ENCODE results near the gene PLEKHN1.

The PLEKHN1 gene

GRCh38 chr1:950268-950667 is 16.0 kb upstream of the PLEKHN1 start:
- peaks cover 10% of the 10 kb centered on the region for H3K4me1 ChIP-seq
- H3K27ac ChIP-seq = no peak overlapping the region
- TF ChIP-seq Cebpa-rat (IDR thresholded peaks at IDR 0.05) = no peak
- H3K9me3 ChIP-seq = no peaks in the 10 kb centered on the region
- H3K9ac ChIP-seq = no peak overlapping the region
- H3K4me2 ChIP-seq = no peak overlapping the region
- H3K4me3 ChIP-seq = no peak overlapping the region
- peaks cover 100% of the 10 kb centered on the region for H3K36me3 ChIP-seq
- H3K27me3 ChIP-seq = no peaks in the 10 kb centered on the region
- H4K20me1 ChIP-seq = peaks cover 99% of the 10 kb centered on the region

- H3K9ac ChIP-seq = no peak overlapping the region
- no peaks in the 10 kb centered on the region for H3K27me3 ChIP-seq
- H3K4me2 ChIP-seq = no peak overlapping the region
- peaks cover 10% of the 10 kb centered on the region for H3K4me1 ChIP-seq
- no peak overlapping the region for H3K27ac ChIP-seq
- H3K4me3 ChIP-seq = no peak overlapping the region
- no peaks in the 10 kb centered on the region for H3K9me3 ChIP-seq
- peaks cover 100% of the 10 kb centered on the region for H3K36me3 ChIP-seq
- H4K20me1 ChIP-seq = peaks cover 99% of the 10 kb centered on the region
- no peak for TF ChIP-seq Cebpa-rat (IDR thresholded peaks at IDR 0.05)
Observed at GRCh38 chr1:950881-951280, 15.4 kb upstream of the PLEKHN1 start.

GRCh38 chr1:951364-951763 is 14.9 kb upstream of the PLEKHN1 start:
- peaks cover 100% of the 10 kb centered on the region for H3K36me3 ChIP-seq

GRCh38 chr1:952201-952600 is 14.1 kb upstream of the PLEKHN1 start:
- no peak for TF ChIP-seq Cebpa-rat (IDR thresholded peaks at IDR 0.05)
- Histone ChIP-seq H3K4me2 (no peak overlapping the region), H3K27me3 (no peaks in the 10 kb centered on the region), H3K27ac (no peak overlapping the region), H3K4me1 (peaks cover 20% of the 10 kb centered on the region), H3K9me3 (no peaks in the 10 kb centered on the region), H4K20me1 (peaks cover 99% of the 10 kb centered on the region), H3K4me3 (no peak overlapping the region), H3K9ac (no peak overlapping the region), H3K36me3 (peaks cover 100% of the 10 kb centered on the region)

More at GRCh38 chr1:951364-951763, 14.9 kb upstream of the PLEKHN1 start:
- Histone ChIP-seq H3K27ac (no peak overlapping the region), H3K4me1 (peaks cover 12% of the 10 kb centered on the region), H3K4me2 (no peak overlapping the region), H3K9ac (no peak overlapping the region), H3K4me3 (no peak overlapping the region), H3K27me3 (no peaks in the 10 kb centered on the region), H3K9me3 (no peaks in the 10 kb centered on the region), H4K20me1 (peaks cover 99% of the 10 kb centered on the region)
- TF ChIP-seq Cebpa-rat (IDR thresholded peaks at IDR 0.05) = no peak

- TF ChIP-seq Cebpa-rat (IDR thresholded peaks at IDR 0.05) = no peak
- no peak overlapping the region for H3K4me3 ChIP-seq
- peaks cover 24% of the 10 kb centered on the region for H3K4me1 ChIP-seq
- H4K20me1 ChIP-seq = peaks cover 99% of the 10 kb centered on the region
- H3K9ac ChIP-seq = no peak overlapping the region
- no peaks in the 10 kb centered on the region for H3K9me3 ChIP-seq
- H3K36me3 ChIP-seq = peaks cover 100% of the 10 kb centered on the region
- H3K27me3 ChIP-seq = no peaks in the 10 kb centered on the region
- H3K4me2 ChIP-seq = no peak overlapping the region
- H3K27ac ChIP-seq = no peak overlapping the region
Observed at GRCh38 chr1:952603-953002, 13.7 kb upstream of the PLEKHN1 start.

- H3K4me1 ChIP-seq = peaks cover 33% of the 10 kb centered on the region
- no peak overlapping the region for H3K4me2 ChIP-seq
- no peak overlapping the region for H3K9ac ChIP-seq
- peaks cover 89% of the 10 kb centered on the region for H3K36me3 ChIP-seq
- H3K27ac ChIP-seq = no peak overlapping the region
- no peaks in the 10 kb centered on the region for H3K9me3 ChIP-seq
- TF ChIP-seq Cebpa-rat (IDR thresholded peaks at IDR 0.05) = no peak
- H3K27me3 ChIP-seq = no peaks in the 10 kb centered on the region
- peaks cover 99% of the 10 kb centered on the region for H4K20me1 ChIP-seq
- no peak overlapping the region for H3K4me3 ChIP-seq
Observed at GRCh38 chr1:953524-954320, 12.6 kb upstream of the PLEKHN1 start.

GRCh38 chr1:954927-955326 is 11.4 kb upstream of the PLEKHN1 start:
- peaks cover 90% of the 10 kb centered on the region for H4K20me1 ChIP-seq
- H3K36me3 ChIP-seq = peaks cover 77% of the 10 kb centered on the region
- peaks cover 6% of the 10 kb centered on the region; the same call in 1 of the 2 replicates for H3K27me3 ChIP-seq

GRCh38 chr1:955474-955873 is 10.8 kb upstream of the PLEKHN1 start:
- Histone ChIP-seq H3K9me3 (no peaks in the 10 kb centered on the region), H3K9ac (no peak overlapping the region), H3K27me3 (peaks cover 6% of the 10 kb centered on the region; the same call in 1 of the 2 replicates), H3K4me2 (no peak overlapping the region), H3K36me3 (peaks cover 71% of the 10 kb centered on the region), H4K20me1 (peaks cover 84% of the 10 kb centered on the region), H3K27ac (no peak overlapping the region), H3K4me3 (no peak overlapping the region), H3K4me1 (peaks cover 44% of the 10 kb centered on the region)
- TF ChIP-seq Cebpa-rat (IDR thresholded peaks at IDR 0.05) = no peak

More at GRCh38 chr1:954927-955326, 11.4 kb upstream of the PLEKHN1 start:
- H3K4me3 ChIP-seq = no peak overlapping the region
- peaks cover 41% of the 10 kb centered on the region for H3K4me1 ChIP-seq
- H3K27ac ChIP-seq = no peak overlapping the region
- H3K9ac ChIP-seq = no peak overlapping the region
- H3K9me3 ChIP-seq = no peaks in the 10 kb centered on the region
- H3K4me2 ChIP-seq = no peak overlapping the region
- TF ChIP-seq Cebpa-rat (IDR thresholded peaks at IDR 0.05) = no peak

- Histone ChIP-seq H3K4me1 (peaks cover 50% of the 10 kb centered on the region), H3K27ac (no peak overlapping the region), H3K4me2 (peak overlapping the region; percentile 87), H3K9ac (no peak overlapping the region), H3K27me3 (peaks cover 6% of the 10 kb centered on the region; the same call in 1 of the 2 replicates), H3K9me3 (no peaks in the 10 kb centered on the region), H3K4me3 (no peak overlapping the region), H3K36me3 (peaks cover 60% of the 10 kb centered on the region), H4K20me1 (peaks cover 78% of the 10 kb centered on the region)
- no peak for TF ChIP-seq Cebpa-rat (IDR thresholded peaks at IDR 0.05)
Observed at GRCh38 chr1:956636-957035, 9.6 kb upstream of the PLEKHN1 start.

All from BLaER1 (cell line).